ENCODE measurements around the gene RUNX3.

The RUNX3 gene

GRCh38 chr1:24963099-24963872, 33.2 kb upstream of the RUNX3 start:
- DNase-seq = no peak

GRCh38 chr1:24961961-24962861, 32.1 kb upstream of the RUNX3 start:
- no peak for DNase-seq

GRCh38 chr1:24961334-24961733, 31.3 kb upstream of the RUNX3 start:
- DNase-seq = no peak

GRCh38 chr1:24960071-24960801, 30.2 kb upstream of the RUNX3 start:
- DNase-seq = no peak

- no peak for DNase-seq
Observed at GRCh38 chr1:24959623-24959975, 29.5 kb upstream of the RUNX3 start.

- DNase-seq = no peak
Observed at GRCh38 chr1:24958766-24959622, 28.9 kb upstream of the RUNX3 start.

GRCh38 chr1:24957808-24958752, 28.0 kb upstream of the RUNX3 start:
- DNase-seq = no peak

- DNase-seq = no peak
Observed at GRCh38 chr1:24957016-24957807, 27.1 kb upstream of the RUNX3 start.

GRCh38 chr1:24955779-24956365, 25.8 kb upstream of the RUNX3 start:
- DNase-seq = no peak

- no peak for DNase-seq
Observed at GRCh38 chr1:24955161-24955560, 25.1 kb upstream of the RUNX3 start.

- no peak for DNase-seq
Observed at GRCh38 chr1:24954631-24955030, 24.6 kb upstream of the RUNX3 start.

GRCh38 chr1:24954022-24954421, 23.9 kb upstream of the RUNX3 start:
- no peak for DNase-seq

GRCh38 chr1:24952413-24952841, 22.4 kb upstream of the RUNX3 start:
- no peak for DNase-seq

- DNase-seq = no peak
Observed at GRCh38 chr1:24951810-24952412, 21.8 kb upstream of the RUNX3 start.

- no peak for DNase-seq
Observed at GRCh38 chr1:24951337-24951736, 21.3 kb upstream of the RUNX3 start.

GRCh38 chr1:24949331-24949881, 19.3 kb upstream of the RUNX3 start:
- DNase-seq = no peak

- no peak for DNase-seq
Observed at GRCh38 chr1:24948079-24948827, 18.2 kb upstream of the RUNX3 start.

- DNase-seq = no peak
Observed at GRCh38 chr1:24946861-24947658, 17.0 kb upstream of the RUNX3 start.
